Upper lobe of right lung (tissue), 1 donor: ENCODE data around the gene TTPAL. TPM values are rescaled to one million over a fixed set of nuclear protein-coding genes. Genes with fewer than 3 reads are reported as not detected.
A peak's percentile ranks its signal among the peaks of the same experiment; 100 is the strongest.

Source experiments
- ATAC-seq: fragments of 200-7000 bp; cut with Tn5 transposase; one replicate; pipeline ENCODE4 v1.9.1; 2020; ENCODE audit warnings: mild to moderate bottlenecking, moderate library complexity
- DNase-seq: peaks from one replicate; pipeline ENCODE4 v3.0.0-alpha.2; 2020
- H3K27ac ChIP-seq: fragments of 200-600 bp; one replicate; pipeline ENCODE4 v1.8.0; 2022
- H3K27me3 ChIP-seq: fragments of 200-600 bp; one replicate; pipeline ENCODE4 v1.8.0; 2022; ENCODE audit warnings: mild to moderate bottlenecking
- H3K36me3 ChIP-seq: fragments of 200-600 bp; one replicate; pipeline ENCODE4 v1.8.0; 2022
- H3K4me1 ChIP-seq: fragments of 200-600 bp; one replicate; pipeline ENCODE4 v1.8.0; 2022
- H3K4me3 ChIP-seq: fragments of 200-600 bp; one replicate; pipeline ENCODE4 v1.8.0; 2022; ENCODE audit warnings: mild to moderate bottlenecking
- H3K9me3 ChIP-seq: fragments of 200-600 bp; one replicate; pipeline ENCODE4 v1.8.0; 2022
- intact Hi-C: fragments of 100-400 bp; cut with DNase I; formaldehyde crosslinking; loops from one replicate; pipeline ENCODE4 v1.11.0; 2022
- total RNA-seq: library from RNA; stranded (reverse); fragmentation: NEBNext Ultra II Directional; extraction: Animal tissue kit (Norgen Biotek cat#: 25700); gene quantifications from one replicate; pipeline ENCODE4 v1.2.1, GENCODE V29; 2021
- TF ChIP-seq, protein P1 (sequence below): fragments of 200-600 bp; IDR thresholded peaks from one replicate; pipeline ENCODE4 v1.8.0; 2022; ENCODE audit warnings: antibody characterized with exemption
- donor health status: DM: no; HTN: yes; CAD: no; lungs with severe emphysema.

The TTPAL gene
- total RNA-seq, 1 donor from 2014 or later, result 8.0 TPM

DNA sequence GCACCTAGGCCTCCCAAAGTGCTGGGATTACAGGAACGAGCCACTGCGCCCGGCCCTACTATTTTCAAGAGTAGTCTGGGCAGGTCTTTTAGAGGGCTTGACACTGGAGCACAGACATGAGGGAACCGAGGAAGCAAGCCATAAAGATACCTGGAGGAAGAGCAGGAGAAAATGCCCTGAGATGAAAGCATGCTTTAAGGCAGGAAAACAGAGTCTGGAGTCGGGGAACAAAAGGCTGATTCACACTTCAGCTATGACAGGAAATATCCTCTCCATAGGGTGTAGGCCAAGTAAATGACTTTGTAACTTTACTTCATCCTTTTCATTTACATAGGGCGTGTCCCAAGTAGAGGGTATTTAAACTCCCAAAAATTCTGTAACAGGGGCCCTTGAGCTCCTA lies 50.5 kb downstream of the TTPAL start:
- Histone ChIP-seq H3K27ac (no peak overlapping the region), H3K4me1 (peaks cover 5% of the 10 kb centered on the region), H3K4me3 (no peak overlapping the region), H3K36me3 (no peaks in the 10 kb centered on the region), H3K9me3 (no peaks in the 10 kb centered on the region), H3K27me3 (no peaks in the 10 kb centered on the region)
- intact Hi-C loops, result no loop called here
- TF ChIP-seq, protein P1, sequence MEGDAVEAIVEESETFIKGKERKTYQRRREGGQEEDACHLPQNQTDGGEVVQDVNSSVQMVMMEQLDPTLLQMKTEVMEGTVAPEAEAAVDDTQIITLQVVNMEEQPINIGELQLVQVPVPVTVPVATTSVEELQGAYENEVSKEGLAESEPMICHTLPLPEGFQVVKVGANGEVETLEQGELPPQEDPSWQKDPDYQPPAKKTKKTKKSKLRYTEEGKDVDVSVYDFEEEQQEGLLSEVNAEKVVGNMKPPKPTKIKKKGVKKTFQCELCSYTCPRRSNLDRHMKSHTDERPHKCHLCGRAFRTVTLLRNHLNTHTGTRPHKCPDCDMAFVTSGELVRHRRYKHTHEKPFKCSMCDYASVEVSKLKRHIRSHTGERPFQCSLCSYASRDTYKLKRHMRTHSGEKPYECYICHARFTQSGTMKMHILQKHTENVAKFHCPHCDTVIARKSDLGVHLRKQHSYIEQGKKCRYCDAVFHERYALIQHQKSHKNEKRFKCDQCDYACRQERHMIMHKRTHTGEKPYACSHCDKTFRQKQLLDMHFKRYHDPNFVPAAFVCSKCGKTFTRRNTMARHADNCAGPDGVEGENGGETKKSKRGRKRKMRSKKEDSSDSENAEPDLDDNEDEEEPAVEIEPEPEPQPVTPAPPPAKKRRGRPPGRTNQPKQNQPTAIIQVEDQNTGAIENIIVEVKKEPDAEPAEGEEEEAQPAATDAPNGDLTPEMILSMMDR, result no peak
- DNase-seq (no peak), ATAC-seq (no peak)

DNA sequence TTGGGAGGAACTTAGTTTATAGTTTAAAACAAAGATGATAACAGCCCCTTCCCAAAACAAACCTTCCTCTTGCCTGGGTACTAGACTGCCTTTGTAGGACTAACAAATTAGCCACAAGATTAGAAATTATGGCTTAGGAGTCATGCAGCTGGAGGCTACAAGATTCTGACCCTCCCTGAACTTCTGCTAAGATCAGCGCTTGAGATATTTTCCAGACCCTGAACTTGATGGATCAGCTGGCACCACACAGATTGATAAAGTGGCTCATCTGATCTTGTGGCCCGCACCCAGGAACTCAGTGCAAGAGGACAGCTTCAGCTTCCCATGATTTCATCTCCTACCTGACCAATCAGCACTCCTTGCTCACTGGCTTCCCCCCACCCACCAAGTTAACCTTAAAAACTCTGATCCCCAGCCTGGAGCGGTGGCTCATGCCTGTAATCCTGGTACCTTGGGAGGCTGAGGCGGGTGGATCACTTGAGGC lies 52.1 kb downstream of the TTPAL start:
- DNase-seq (no peak), ATAC-seq (no peak)
- no peaks in the 10 kb centered on the region for H3K27me3 ChIP-seq
- H3K9me3 ChIP-seq, result no peaks in the 10 kb centered on the region
- no peak overlapping the region for H3K4me3 ChIP-seq
- H3K36me3 ChIP-seq, result no peaks in the 10 kb centered on the region
- H3K27ac ChIP-seq, result no peak overlapping the region
- TF ChIP-seq, protein P1, result no peak
- intact Hi-C loops, result no loop called here
- peaks cover 15% of the 10 kb centered on the region for H3K4me1 ChIP-seq

DNA sequence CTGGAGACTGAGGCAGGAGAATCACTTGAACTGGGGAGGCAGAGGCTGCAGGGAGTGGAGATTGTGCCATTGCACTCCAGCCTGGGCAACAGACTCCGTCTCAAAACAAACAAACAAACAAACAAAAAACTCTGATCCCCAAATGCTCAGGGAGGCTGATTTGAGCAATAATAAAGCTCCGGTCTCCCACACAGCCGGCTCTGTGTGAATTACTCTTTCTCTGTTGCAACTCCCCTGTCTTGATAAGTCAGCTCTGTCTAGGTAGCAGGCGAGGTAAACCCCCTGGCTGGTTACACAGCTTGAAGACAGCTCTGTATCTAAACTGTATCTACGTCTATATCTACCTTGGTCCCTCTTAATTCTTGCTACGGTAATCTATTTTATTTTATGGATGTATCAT lies 52.6 kb downstream of the TTPAL start:
- Histone ChIP-seq H3K36me3 (no peaks in the 10 kb centered on the region), H3K4me3 (no peak overlapping the region), H3K27me3 (no peaks in the 10 kb centered on the region), H3K27ac (no peak overlapping the region), H3K4me1 (peaks cover 19% of the 10 kb centered on the region), H3K9me3 (no peaks in the 10 kb centered on the region)
- intact Hi-C loops, result no loop called here
- TF ChIP-seq, protein P1, result no peak
- no peak for ATAC-seq
- no peak for DNase-seq

DNA sequence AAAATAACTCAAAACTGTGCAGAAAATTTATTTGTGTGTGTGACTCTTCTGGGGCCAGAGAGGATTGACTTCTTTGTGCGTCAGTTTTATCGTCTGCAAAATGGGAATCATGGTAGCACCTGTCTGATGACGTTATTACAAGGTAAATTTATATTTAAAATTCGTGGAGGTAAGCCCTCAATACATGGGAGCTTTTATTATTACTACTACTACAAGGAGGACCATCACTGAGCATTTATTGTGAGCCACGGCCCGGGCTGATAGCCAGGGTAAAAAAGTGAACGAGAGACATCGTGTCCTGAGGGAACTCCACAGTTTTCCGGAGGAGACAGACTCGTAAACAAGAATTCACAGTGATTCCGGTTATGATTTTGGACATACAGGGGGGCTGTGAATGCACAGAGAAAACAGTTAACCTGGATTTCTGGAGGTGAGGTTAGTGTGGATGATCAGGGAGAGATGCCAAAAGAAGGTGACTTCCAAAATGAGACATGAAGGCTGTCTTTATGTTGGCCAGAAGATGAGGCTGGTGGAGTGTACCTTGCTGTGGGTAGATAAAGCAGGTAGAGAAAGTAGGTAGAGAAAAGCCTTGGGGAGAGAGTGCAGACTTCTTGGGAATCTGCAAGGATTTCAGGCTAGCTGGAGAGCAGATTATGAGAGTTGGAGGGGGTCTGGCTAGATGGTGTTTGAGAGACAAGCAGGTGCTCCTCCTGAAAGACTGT lies 56.7 kb downstream of the TTPAL start:
- ATAC-seq, result no peak

DNA sequence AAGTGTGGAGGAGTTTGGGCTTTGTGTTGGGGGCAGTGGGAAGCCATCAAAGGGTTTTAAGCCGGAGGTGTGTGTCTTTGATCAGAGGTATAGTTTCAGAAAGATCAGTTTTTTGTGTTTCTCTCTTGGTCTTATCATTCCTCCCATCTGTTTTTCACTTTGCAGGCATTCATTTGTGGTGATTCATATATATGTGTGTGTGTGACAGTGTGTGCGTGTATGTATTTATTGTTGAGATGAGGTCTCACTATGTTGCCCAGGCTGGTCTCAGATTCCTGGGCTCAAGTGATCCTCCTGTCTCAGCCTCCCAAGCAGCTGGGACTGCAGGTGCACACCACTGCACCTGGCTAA lies 57.3 kb downstream of the TTPAL start:
- peak overlapping the region; percentile 78 for H3K4me3 ChIP-seq
- H3K9me3 ChIP-seq, result no peaks in the 10 kb centered on the region
- intact Hi-C loops, result loop anchor here (10.0 kb wide), 1 partner anchor 72 kb away; no protein-coding TSS in a partner anchor
- no peaks in the 10 kb centered on the region for H3K36me3 ChIP-seq
- ATAC-seq (no peak), DNase-seq (no peak)
- no peaks in the 10 kb centered on the region for H3K27me3 ChIP-seq
- TF ChIP-seq, protein P1, result no peak
- peak overlapping the region; percentile 83 for H3K27ac ChIP-seq
- peaks cover 23% of the 10 kb centered on the region for H3K4me1 ChIP-seq

More for the DNA sequence above, 56.7 kb downstream of the TTPAL start:
- peak overlapping the region; percentile 78 for H3K4me3 ChIP-seq
- H3K27me3 ChIP-seq, result no peaks in the 10 kb centered on the region
- DNase-seq, result no peak
- peaks cover 23% of the 10 kb centered on the region for H3K4me1 ChIP-seq
- TF ChIP-seq, protein P1, result no peak
- H3K27ac ChIP-seq, result peak overlapping the region; percentile 83
- no peaks in the 10 kb centered on the region for H3K36me3 ChIP-seq
- H3K9me3 ChIP-seq, result no peaks in the 10 kb centered on the region
- intact Hi-C loops, result loop anchor here (10.0 kb wide), 1 partner anchor 72 kb away; no protein-coding TSS in a partner anchor
